Colonic mucosa (tissue), 4 donors: ENCODE results near the gene CIDEC. TPM values are rescaled to one million over a fixed set of nuclear protein-coding genes. Genes with fewer than 3 reads are reported as not detected.

Experiments used
- DNase-seq: peaks from one replicate; pipeline ENCODE4 v3.0.0-alpha.2; 2020
- H3K27ac ChIP-seq: fragments of 200-600 bp; one replicate; pipeline ENCODE4 v1.8.0; 2021
- H3K27me3 ChIP-seq: fragments of 200-600 bp; one replicate; pipeline ENCODE4 v1.8.0; 2021
- H3K36me3 ChIP-seq: fragments of 200-600 bp; one replicate; pipeline ENCODE4 v1.8.0; 2021
- H3K4me1 ChIP-seq: fragments of 200-600 bp; one replicate; pipeline ENCODE4 v1.8.0; 2021; ENCODE audit warnings: mild to moderate bottlenecking
- H3K4me3 ChIP-seq: fragments of 200-600 bp; one replicate; pipeline ENCODE4 v1.8.0; 2021
- H3K9ac ChIP-seq, 2 donors: one replicate each; pipeline ENCODE4 v1.7.0; 2013; ENCODE audit warnings: control low read depth in 2 of 2, low read depth in 2 of 2, low read length in 2 of 2
- H3K9me3 ChIP-seq: fragments of 200-600 bp; one replicate; pipeline ENCODE4 v1.8.0; 2021
- intact Hi-C: fragments of 100-400 bp; cut with DNase I; formaldehyde crosslinking; loops from one replicate; pipeline ENCODE4 v1.14.1; 2022
- total RNA-seq, 2 donors: library from RNA; stranded (reverse); fragmentation: NEBNext Ultra II Directional in 1 of 2; extraction: Animal tissue kit (Norgen Biotek cat#: 25700) in 1 of 2; gene quantifications; one replicate each; pipeline ENCODE4 v1.2.1, GENCODE V29; 2021
- TF ChIP-seq, protein P1 (sequence below): fragments of 200-600 bp; IDR thresholded peaks from one replicate; pipeline ENCODE4 v1.8.0; 2022; ENCODE audit warnings: antibody characterized with exemption, mild to moderate bottlenecking
- donor health status: healthy.
- donor health status: DM: no; HTN: no; CAD: no.
- donor health status: DM: no; HTN: no; CAD: no.

Gene CIDEC
- total RNA-seq, 2 donors from 2014 or later = 4.5 to 8.9 TPM

DNA sequence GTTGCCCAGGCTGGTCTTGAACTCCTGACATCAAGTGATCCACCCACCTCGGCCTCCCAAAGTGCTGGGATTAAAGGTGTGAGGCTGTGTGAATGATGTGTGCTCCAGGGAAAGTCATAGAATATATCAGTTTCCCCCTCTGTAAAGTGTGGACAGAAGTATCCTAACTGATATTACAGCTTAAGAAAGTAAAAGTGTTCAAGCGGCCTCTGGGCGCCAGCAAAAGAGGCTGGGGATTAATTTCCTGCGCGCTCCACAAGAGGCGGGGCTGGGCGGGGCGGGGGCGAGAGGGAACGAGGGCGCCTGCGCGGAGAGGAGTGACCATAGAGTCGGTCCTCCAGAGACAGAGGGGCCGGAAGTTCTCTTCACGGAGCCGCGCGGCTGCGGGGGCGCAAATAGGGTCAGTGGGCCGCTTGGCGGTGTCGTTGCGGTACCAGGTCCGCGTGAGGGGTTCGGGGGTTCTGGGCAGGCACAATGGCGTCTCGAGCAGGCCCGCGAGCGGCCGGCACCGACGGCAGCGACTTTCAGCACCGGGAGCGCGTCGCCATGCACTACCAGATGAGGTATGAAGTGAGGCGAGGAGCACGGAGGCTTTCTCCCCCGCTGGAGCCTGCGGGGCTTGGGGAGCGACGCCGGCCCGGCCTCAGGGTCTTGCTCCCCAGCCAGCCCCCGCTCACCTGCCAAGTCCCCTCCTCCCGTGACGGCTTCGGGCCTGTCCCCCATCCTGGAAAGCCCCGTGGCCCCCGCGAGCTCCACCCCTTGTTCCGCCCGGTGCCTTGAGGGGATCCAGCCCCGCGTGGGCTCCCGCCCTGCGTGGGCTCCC lies 10.4 kb upstream of the CIDEC start, which contains the start of gene JAGN1:
Gene JAGN1 (plus strand): TSS at position 362 of the 823 bp plus-strand sequence. CDS start 113 bp downstream, at position 475.
- intact Hi-C loops = no loop called here
- H3K9ac ChIP-seq = peak within 1 kb of the TSS; percentile 90 to 96
- peak; percentile 94 for DNase-seq
- H3K27ac ChIP-seq = peak within 1 kb of the TSS; percentile 86
- peak within 1 kb of the TSS; percentile 67 for H3K4me3 ChIP-seq
- no peaks in the 10 kb centered on the region for H3K27me3 ChIP-seq
- H3K9me3 ChIP-seq = no peaks in the 10 kb centered on the region
- TF ChIP-seq, protein P1, sequence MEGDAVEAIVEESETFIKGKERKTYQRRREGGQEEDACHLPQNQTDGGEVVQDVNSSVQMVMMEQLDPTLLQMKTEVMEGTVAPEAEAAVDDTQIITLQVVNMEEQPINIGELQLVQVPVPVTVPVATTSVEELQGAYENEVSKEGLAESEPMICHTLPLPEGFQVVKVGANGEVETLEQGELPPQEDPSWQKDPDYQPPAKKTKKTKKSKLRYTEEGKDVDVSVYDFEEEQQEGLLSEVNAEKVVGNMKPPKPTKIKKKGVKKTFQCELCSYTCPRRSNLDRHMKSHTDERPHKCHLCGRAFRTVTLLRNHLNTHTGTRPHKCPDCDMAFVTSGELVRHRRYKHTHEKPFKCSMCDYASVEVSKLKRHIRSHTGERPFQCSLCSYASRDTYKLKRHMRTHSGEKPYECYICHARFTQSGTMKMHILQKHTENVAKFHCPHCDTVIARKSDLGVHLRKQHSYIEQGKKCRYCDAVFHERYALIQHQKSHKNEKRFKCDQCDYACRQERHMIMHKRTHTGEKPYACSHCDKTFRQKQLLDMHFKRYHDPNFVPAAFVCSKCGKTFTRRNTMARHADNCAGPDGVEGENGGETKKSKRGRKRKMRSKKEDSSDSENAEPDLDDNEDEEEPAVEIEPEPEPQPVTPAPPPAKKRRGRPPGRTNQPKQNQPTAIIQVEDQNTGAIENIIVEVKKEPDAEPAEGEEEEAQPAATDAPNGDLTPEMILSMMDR = no peak
- H3K4me1 ChIP-seq = peaks cover 4% of the 10 kb centered on the region
- no peaks in the 10 kb centered on the region for H3K36me3 ChIP-seq

DNA sequence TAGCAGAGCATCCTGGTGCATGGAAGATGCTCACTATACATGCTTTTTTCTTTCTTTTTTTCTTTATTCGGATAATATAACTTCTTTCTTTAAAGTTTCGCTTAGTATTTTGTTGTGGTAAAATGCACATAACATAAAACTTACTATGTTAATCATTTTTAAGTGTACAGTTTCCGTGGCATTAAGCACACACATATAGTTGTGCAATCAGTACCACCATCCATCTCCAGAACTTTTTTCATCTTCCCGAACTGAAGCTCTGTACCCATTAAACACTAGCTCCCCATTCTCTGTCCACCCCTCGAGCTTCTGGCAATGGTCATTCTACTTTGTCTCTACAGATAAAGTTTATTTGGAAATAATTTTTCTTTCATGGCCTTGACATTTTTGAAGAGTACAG lies 9.4 kb upstream of the CIDEC start:
- intact Hi-C loops = no loop called here
- H3K9ac ChIP-seq = no peak overlapping the region

DNA sequence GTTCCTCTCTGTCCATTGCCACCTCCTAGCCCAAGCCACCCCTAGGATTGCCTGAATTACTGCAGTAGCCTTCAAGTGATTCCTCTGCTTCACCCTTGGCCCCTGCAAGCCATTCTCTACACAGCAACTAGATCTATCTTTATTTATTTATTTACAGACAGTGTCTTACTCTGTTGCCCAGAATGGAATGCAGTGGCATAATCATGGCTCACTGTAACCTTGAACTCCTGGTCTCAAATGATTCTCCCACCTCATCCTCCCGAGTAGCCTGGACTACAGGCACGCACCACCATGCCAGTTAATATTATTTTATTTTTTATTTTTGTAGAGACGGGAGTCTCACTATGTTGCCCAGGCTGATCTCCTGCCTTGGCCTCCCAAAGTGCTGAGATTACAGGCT lies 8.5 kb upstream of the CIDEC start:
- no peak overlapping the region for H3K27ac ChIP-seq
- no peaks in the 10 kb centered on the region for H3K27me3 ChIP-seq
- H3K9ac ChIP-seq = no peak overlapping the region
- no peak overlapping the region for H3K4me3 ChIP-seq
- H3K9me3 ChIP-seq = no peaks in the 10 kb centered on the region
- TF ChIP-seq, protein P1 = no peak
- H3K36me3 ChIP-seq = no peaks in the 10 kb centered on the region
- H3K4me1 ChIP-seq = peaks cover 4% of the 10 kb centered on the region
- DNase-seq = no peak
- intact Hi-C loops = no loop called here

More for the DNA sequence above, 9.4 kb upstream of the CIDEC start:
- Histone ChIP-seq H3K4me3 (no peak overlapping the region), H3K9me3 (no peaks in the 10 kb centered on the region), H3K27ac (no peak overlapping the region), H3K36me3 (no peaks in the 10 kb centered on the region), H3K27me3 (no peaks in the 10 kb centered on the region), H3K4me1 (peaks cover 4% of the 10 kb centered on the region)
- DNase-seq = no peak
- TF ChIP-seq, protein P1 = no peak

DNA sequence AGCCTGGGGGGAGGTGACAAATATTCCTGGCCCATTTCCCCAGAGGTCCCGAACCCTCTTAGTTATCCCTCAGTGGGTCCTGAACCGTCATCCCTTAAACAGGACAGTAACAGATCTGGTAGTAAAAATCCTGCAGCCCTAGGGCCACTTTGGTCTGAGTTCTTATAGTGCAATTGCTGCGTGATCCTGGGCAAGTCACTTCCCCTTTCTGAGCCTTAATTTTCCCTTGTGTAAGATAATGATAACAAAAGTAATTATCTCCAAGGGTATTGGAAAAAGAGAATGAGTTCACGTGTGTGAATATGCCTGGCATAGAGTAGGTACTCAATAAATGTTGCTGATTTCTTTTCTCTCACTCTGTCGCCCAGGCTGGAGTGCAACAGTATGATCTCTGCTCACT lies 7.4 kb upstream of the CIDEC start:
- DNase-seq = no peak
- H3K27me3 ChIP-seq = no peaks in the 10 kb centered on the region
- no peaks in the 10 kb centered on the region for H3K9me3 ChIP-seq
- H3K9ac ChIP-seq = no peak overlapping the region
- peaks cover 4% of the 10 kb centered on the region for H3K4me1 ChIP-seq
- no peak overlapping the region for H3K27ac ChIP-seq
- intact Hi-C loops = no loop called here
- no peak overlapping the region for H3K4me3 ChIP-seq
- TF ChIP-seq, protein P1 = no peak
- no peaks in the 10 kb centered on the region for H3K36me3 ChIP-seq

DNA sequence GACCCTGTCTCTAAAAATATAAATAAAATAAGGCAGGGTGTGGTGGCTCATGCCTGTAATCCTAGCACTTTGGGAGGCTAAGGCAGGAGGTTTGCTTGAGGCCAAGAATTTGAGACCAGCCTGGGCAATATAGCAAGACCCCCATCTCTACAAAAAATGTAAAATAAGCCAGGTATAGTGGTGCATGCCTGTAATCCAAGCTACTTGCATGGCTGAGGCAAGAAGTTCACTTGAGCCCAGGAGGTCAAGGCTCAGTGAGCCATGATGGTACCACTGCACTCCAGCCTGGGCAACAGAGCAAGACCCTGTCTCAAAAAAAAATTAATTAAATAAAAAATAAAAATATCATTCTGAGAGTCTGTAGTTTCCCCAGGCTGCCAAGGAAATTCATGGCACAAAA lies 6.3 kb upstream of the CIDEC start:
- intact Hi-C loops = no loop called here
- no peak overlapping the region for H3K9ac ChIP-seq
- H3K27me3 ChIP-seq = no peaks in the 10 kb centered on the region
- no peak overlapping the region for H3K4me3 ChIP-seq
- no peaks in the 10 kb centered on the region for H3K9me3 ChIP-seq
- DNase-seq = no peak
- no peaks in the 10 kb centered on the region for H3K4me1 ChIP-seq
- TF ChIP-seq, protein P1 = no peak
- H3K27ac ChIP-seq = no peak overlapping the region
- no peaks in the 10 kb centered on the region for H3K36me3 ChIP-seq
